ENCODE data around the gene NPAS2.

The NPAS2 gene

GRCh38 chr2:100852999-100853908, 33.3 kb downstream of the NPAS2 start:
- Histone ChIP-seq H3K36me3 (ENCODE audit: control insufficient read depth in 2 of 2, insufficient read depth in 2 of 2, low read length in 2 of 2) (no peaks in the 10 kb centered on the region), H3K4me3 (ENCODE audit: low read length in 2 of 2) (no peak overlapping the region), H3K9ac (ENCODE audit: low read depth in 1 of 2, low read length in 2 of 2) (no peak overlapping the region), H3K9me3 (ENCODE audit: control insufficient read depth in 2 of 2, low read length in 2 of 2) (no peaks in the 10 kb centered on the region), H3K27ac (ENCODE audit: low read depth in 2 of 2, low read length in 2 of 2) (no peak overlapping the region), H3K27me3 (ENCODE audit: control insufficient read depth in 2 of 2, insufficient read depth in 2 of 2, low read length in 2 of 2) (no peaks in the 10 kb centered on the region), H3K4me1 (ENCODE audit: control insufficient read depth in 2 of 2, insufficient read depth in 2 of 2, low read length in 2 of 2) (no peaks in the 10 kb centered on the region)

GRCh38 chr2:100853909-100854810, 34.2 kb downstream of the NPAS2 start:
- no peak overlapping the region for H3K27ac ChIP-seq (ENCODE audit: low read depth in 2 of 2, low read length in 2 of 2)

GRCh38 chr2:100855084-100855483, 35.1 kb downstream of the NPAS2 start:
- Histone ChIP-seq H3K27ac (ENCODE audit: low read depth in 2 of 2, low read length in 2 of 2) (no peak overlapping the region), H3K27me3 (ENCODE audit: control insufficient read depth in 2 of 2, insufficient read depth in 2 of 2, low read length in 2 of 2) (no peaks in the 10 kb centered on the region), H3K9ac (ENCODE audit: low read depth in 1 of 2, low read length in 2 of 2) (no peak overlapping the region), H3K4me1 (ENCODE audit: control insufficient read depth in 2 of 2, insufficient read depth in 2 of 2, low read length in 2 of 2) (no peaks in the 10 kb centered on the region), H3K4me3 (ENCODE audit: low read length in 2 of 2) (no peak overlapping the region), H3K36me3 (ENCODE audit: control insufficient read depth in 2 of 2, insufficient read depth in 2 of 2, low read length in 2 of 2) (no peaks in the 10 kb centered on the region), H3K9me3 (ENCODE audit: control insufficient read depth in 2 of 2, low read length in 2 of 2) (no peaks in the 10 kb centered on the region)

More at GRCh38 chr2:100853909-100854810, 34.2 kb downstream of the NPAS2 start:
- H3K9me3 ChIP-seq (ENCODE audit: control insufficient read depth in 2 of 2, low read length in 2 of 2) = no peaks in the 10 kb centered on the region
- no peak overlapping the region for H3K9ac ChIP-seq (ENCODE audit: low read depth in 1 of 2, low read length in 2 of 2)
- no peak overlapping the region for H3K4me3 ChIP-seq (ENCODE audit: low read length in 2 of 2)
- H3K27me3 ChIP-seq (ENCODE audit: control insufficient read depth in 2 of 2, insufficient read depth in 2 of 2, low read length in 2 of 2) = no peaks in the 10 kb centered on the region
- H3K4me1 ChIP-seq (ENCODE audit: control insufficient read depth in 2 of 2, insufficient read depth in 2 of 2, low read length in 2 of 2) = no peaks in the 10 kb centered on the region
- no peaks in the 10 kb centered on the region for H3K36me3 ChIP-seq (ENCODE audit: control insufficient read depth in 2 of 2, insufficient read depth in 2 of 2, low read length in 2 of 2)

- H3K9me3 ChIP-seq (ENCODE audit: control insufficient read depth in 2 of 2, low read length in 2 of 2) = no peaks in the 10 kb centered on the region
- H3K4me3 ChIP-seq (ENCODE audit: low read length in 2 of 2) = no peak overlapping the region
- no peak overlapping the region for H3K27ac ChIP-seq (ENCODE audit: low read depth in 2 of 2, low read length in 2 of 2)
- H3K9ac ChIP-seq (ENCODE audit: low read depth in 1 of 2, low read length in 2 of 2) = no peak overlapping the region
- no peaks in the 10 kb centered on the region for H3K4me1 ChIP-seq (ENCODE audit: control insufficient read depth in 2 of 2, insufficient read depth in 2 of 2, low read length in 2 of 2)
- H3K36me3 ChIP-seq (ENCODE audit: control insufficient read depth in 2 of 2, insufficient read depth in 2 of 2, low read length in 2 of 2) = no peaks in the 10 kb centered on the region
- no peaks in the 10 kb centered on the region for H3K27me3 ChIP-seq (ENCODE audit: control insufficient read depth in 2 of 2, insufficient read depth in 2 of 2, low read length in 2 of 2)
Observed at GRCh38 chr2:100855606-100856005, 35.7 kb downstream of the NPAS2 start.

- no peaks in the 10 kb centered on the region for H3K4me1 ChIP-seq (ENCODE audit: control insufficient read depth in 2 of 2, insufficient read depth in 2 of 2, low read length in 2 of 2)
- H3K9ac ChIP-seq (ENCODE audit: low read depth in 1 of 2, low read length in 2 of 2) = no peak overlapping the region
- no peak overlapping the region for H3K4me3 ChIP-seq (ENCODE audit: low read length in 2 of 2)
- no peak overlapping the region for H3K27ac ChIP-seq (ENCODE audit: low read depth in 2 of 2, low read length in 2 of 2)
- H3K27me3 ChIP-seq (ENCODE audit: control insufficient read depth in 2 of 2, insufficient read depth in 2 of 2, low read length in 2 of 2) = no peaks in the 10 kb centered on the region
- H3K9me3 ChIP-seq (ENCODE audit: control insufficient read depth in 2 of 2, low read length in 2 of 2) = no peaks in the 10 kb centered on the region
- no peaks in the 10 kb centered on the region for H3K36me3 ChIP-seq (ENCODE audit: control insufficient read depth in 2 of 2, insufficient read depth in 2 of 2, low read length in 2 of 2)
Observed at GRCh38 chr2:100856732-100857131, 36.8 kb downstream of the NPAS2 start.

- Histone ChIP-seq H3K27me3 (ENCODE audit: control insufficient read depth in 2 of 2, insufficient read depth in 2 of 2, low read length in 2 of 2) (no peaks in the 10 kb centered on the region), H3K4me3 (ENCODE audit: low read length in 2 of 2) (no peak overlapping the region), H3K36me3 (ENCODE audit: control insufficient read depth in 2 of 2, insufficient read depth in 2 of 2, low read length in 2 of 2) (no peaks in the 10 kb centered on the region), H3K9ac (ENCODE audit: low read depth in 1 of 2, low read length in 2 of 2) (no peak overlapping the region), H3K4me1 (ENCODE audit: control insufficient read depth in 2 of 2, insufficient read depth in 2 of 2, low read length in 2 of 2) (no peaks in the 10 kb centered on the region), H3K9me3 (ENCODE audit: control insufficient read depth in 2 of 2, low read length in 2 of 2) (no peaks in the 10 kb centered on the region), H3K27ac (ENCODE audit: low read depth in 2 of 2, low read length in 2 of 2) (no peak overlapping the region)
Observed at GRCh38 chr2:100857341-100857740, 37.4 kb downstream of the NPAS2 start.

- H3K27ac ChIP-seq (ENCODE audit: low read depth in 2 of 2, low read length in 2 of 2) = no peak overlapping the region
- H3K9ac ChIP-seq (ENCODE audit: low read depth in 1 of 2, low read length in 2 of 2) = no peak overlapping the region
- H3K9me3 ChIP-seq (ENCODE audit: control insufficient read depth in 2 of 2, low read length in 2 of 2) = no peaks in the 10 kb centered on the region
- no peaks in the 10 kb centered on the region for H3K36me3 ChIP-seq (ENCODE audit: control insufficient read depth in 2 of 2, insufficient read depth in 2 of 2, low read length in 2 of 2)
- no peaks in the 10 kb centered on the region for H3K4me1 ChIP-seq (ENCODE audit: control insufficient read depth in 2 of 2, insufficient read depth in 2 of 2, low read length in 2 of 2)
- H3K27me3 ChIP-seq (ENCODE audit: control insufficient read depth in 2 of 2, insufficient read depth in 2 of 2, low read length in 2 of 2) = no peaks in the 10 kb centered on the region
- H3K4me3 ChIP-seq (ENCODE audit: low read length in 2 of 2) = no peak overlapping the region
Observed at GRCh38 chr2:100857915-100858314, 38.0 kb downstream of the NPAS2 start.

GRCh38 chr2:100859902-100860301, 40.0 kb downstream of the NPAS2 start:
- H3K4me3 ChIP-seq (ENCODE audit: low read length in 2 of 2) = no peak overlapping the region
- H3K27ac ChIP-seq (ENCODE audit: low read depth in 2 of 2, low read length in 2 of 2) = no peak overlapping the region
- H3K4me1 ChIP-seq (ENCODE audit: control insufficient read depth in 2 of 2, insufficient read depth in 2 of 2, low read length in 2 of 2) = no peaks in the 10 kb centered on the region
- no peaks in the 10 kb centered on the region for H3K27me3 ChIP-seq (ENCODE audit: control insufficient read depth in 2 of 2, insufficient read depth in 2 of 2, low read length in 2 of 2)
- H3K9me3 ChIP-seq (ENCODE audit: control insufficient read depth in 2 of 2, low read length in 2 of 2) = no peaks in the 10 kb centered on the region
- no peak overlapping the region for H3K9ac ChIP-seq (ENCODE audit: low read depth in 1 of 2, low read length in 2 of 2)
- no peaks in the 10 kb centered on the region for H3K36me3 ChIP-seq (ENCODE audit: control insufficient read depth in 2 of 2, insufficient read depth in 2 of 2, low read length in 2 of 2)

GRCh38 chr2:100861340-100861739, 41.4 kb downstream of the NPAS2 start:
- peaks cover 0 to 9% of the 10 kb centered on the region in 2 donors for H3K4me1 ChIP-seq (ENCODE audit: control insufficient read depth in 2 of 2, insufficient read depth in 2 of 2, low read length in 2 of 2)
- H3K27ac ChIP-seq (ENCODE audit: low read depth in 2 of 2, low read length in 2 of 2) = no peak overlapping the region
- H3K9ac ChIP-seq (ENCODE audit: low read depth in 1 of 2, low read length in 2 of 2) = no peak overlapping the region
- no peaks in the 10 kb centered on the region for H3K9me3 ChIP-seq (ENCODE audit: control insufficient read depth in 2 of 2, low read length in 2 of 2)
- H3K36me3 ChIP-seq (ENCODE audit: control insufficient read depth in 2 of 2, insufficient read depth in 2 of 2, low read length in 2 of 2) = no peaks in the 10 kb centered on the region
- no peaks in the 10 kb centered on the region for H3K27me3 ChIP-seq (ENCODE audit: control insufficient read depth in 2 of 2, insufficient read depth in 2 of 2, low read length in 2 of 2)
- no peak overlapping the region for H3K4me3 ChIP-seq (ENCODE audit: low read length in 2 of 2)

- Histone ChIP-seq H3K27me3 (ENCODE audit: control insufficient read depth in 2 of 2, insufficient read depth in 2 of 2, low read length in 2 of 2) (no peaks in the 10 kb centered on the region), H3K36me3 (ENCODE audit: control insufficient read depth in 2 of 2, insufficient read depth in 2 of 2, low read length in 2 of 2) (no peaks in the 10 kb centered on the region), H3K4me1 (ENCODE audit: control insufficient read depth in 2 of 2, insufficient read depth in 2 of 2, low read length in 2 of 2) (peaks cover 0 to 10% of the 10 kb centered on the region in 2 donors), H3K9ac (ENCODE audit: low read depth in 1 of 2, low read length in 2 of 2) (no peak overlapping the region), H3K27ac (ENCODE audit: low read depth in 2 of 2, low read length in 2 of 2) (no peak overlapping the region), H3K4me3 (ENCODE audit: low read length in 2 of 2) (no peak overlapping the region), H3K9me3 (ENCODE audit: control insufficient read depth in 2 of 2, low read length in 2 of 2) (no peaks in the 10 kb centered on the region)
Observed at GRCh38 chr2:100862081-100862480, 42.1 kb downstream of the NPAS2 start.
